ENCODE results near the gene SPDYA.

DNA sequence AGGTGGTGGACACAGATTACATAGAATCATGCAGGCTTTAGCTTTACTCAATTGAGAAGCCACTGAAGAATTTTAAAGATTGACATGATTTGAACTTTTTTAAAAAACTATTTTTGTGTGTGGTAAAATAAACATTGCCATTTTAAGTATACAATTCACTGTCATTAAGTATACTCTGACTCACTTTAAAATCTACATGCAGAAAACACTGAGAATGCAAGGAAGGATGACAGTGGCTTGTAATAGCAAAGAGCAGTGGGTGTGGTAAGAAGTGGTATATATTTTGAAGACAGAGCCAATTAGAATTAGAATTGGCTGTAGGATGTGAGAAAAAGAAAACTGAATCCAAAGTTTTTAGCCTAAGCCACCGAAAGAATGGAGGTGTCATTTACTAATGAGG is 44.6 kb downstream of the SPDYA start:
- TF ChIP-seq TAF1 (IDR thresholded peaks at IDR 0.05; ENCODE audit: borderline replicate concordance, low read depth, low read length) (no peak), POLR2A (IDR thresholded peaks at IDR 0.05; ENCODE audit: low read depth, low read length) (no peak)

Measured in GM12892 (cell line).